HG03342 (cell line): ENCODE measurements around the gene PCBP2.
"Not testable (repeated sequence)": the region's sequence is repeated elsewhere in the genome, so short reads cannot be mapped to it uniquely, and the experiment has no call there.

Experiments
- ATAC-seq: cut with Tn5 transposase; IDR thresholded peaks from one replicate; pipeline ENCODE4 v1.9.1; 2021; ENCODE audit warnings: mild to moderate bottlenecking, moderate library complexity; ENCODE audit not compliant: unreplicated experiment

The PCBP2 gene

GRCh38 chr12:53468282-53468681 is 16.4 kb downstream of the PCBP2 start:
- no peak for ATAC-seq

GRCh38 chr12:53472056-53472582 is 20.2 kb downstream of the PCBP2 start:
- no peak for ATAC-seq

DNA sequence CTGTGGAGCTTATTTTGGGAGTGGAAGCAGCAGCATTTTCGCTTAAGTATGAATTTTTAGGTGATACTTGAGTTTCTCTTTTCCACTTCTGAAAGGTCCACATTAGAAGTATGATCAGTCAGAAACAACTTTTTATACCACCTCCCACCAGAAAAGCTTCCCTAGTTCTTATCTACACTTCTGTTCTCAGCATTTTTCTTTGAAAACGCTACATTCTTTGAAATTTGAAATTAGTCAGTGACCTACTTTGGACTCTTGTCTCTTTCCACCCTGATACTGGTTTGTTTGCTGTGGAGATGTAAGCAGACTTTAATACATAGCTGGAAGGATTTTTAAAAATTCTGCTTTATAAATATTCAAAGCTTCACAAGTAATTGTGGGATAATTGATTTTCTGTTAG is 22.2 kb downstream of the PCBP2 start:
- no peak for ATAC-seq

GRCh38 chr12:53474819-53475218 is 22.9 kb downstream of the PCBP2 start:
- ATAC-seq = no peak

GRCh38 chr12:53476769-53477209 is 24.9 kb downstream of the PCBP2 start:
- ATAC-seq = no peak

DNA sequence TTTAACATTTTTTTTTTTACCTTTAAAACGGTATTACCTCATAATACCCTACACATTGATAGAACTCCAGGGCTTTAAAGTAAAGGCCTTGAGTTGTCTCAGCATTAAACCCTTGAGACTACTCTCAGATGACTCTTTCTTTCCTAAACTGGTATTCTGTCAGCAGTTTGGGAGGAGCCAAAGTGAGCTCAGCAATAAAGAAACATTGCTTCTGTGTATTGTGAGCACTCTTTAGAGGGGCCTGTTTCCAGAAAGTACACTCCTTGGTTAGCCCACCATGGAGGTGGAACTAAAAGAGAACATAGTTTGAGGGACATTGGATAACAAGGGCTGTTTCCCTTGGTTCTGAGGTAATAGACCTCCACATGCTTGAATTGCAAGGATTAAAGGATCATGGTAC is 27.0 kb downstream of the PCBP2 start:
- ATAC-seq = no peak

GRCh38 chr12:53479331-53479730 is 27.4 kb downstream of the PCBP2 start:
- ATAC-seq = no peak

GRCh38 chr12:53480491-53481442 is 28.9 kb downstream of the PCBP2 start:
- ATAC-seq = no peak

- not testable (repeated sequence) for ATAC-seq
Measured at GRCh38 chr12:53481458-53481857, 29.6 kb downstream of the PCBP2 start.

DNA sequence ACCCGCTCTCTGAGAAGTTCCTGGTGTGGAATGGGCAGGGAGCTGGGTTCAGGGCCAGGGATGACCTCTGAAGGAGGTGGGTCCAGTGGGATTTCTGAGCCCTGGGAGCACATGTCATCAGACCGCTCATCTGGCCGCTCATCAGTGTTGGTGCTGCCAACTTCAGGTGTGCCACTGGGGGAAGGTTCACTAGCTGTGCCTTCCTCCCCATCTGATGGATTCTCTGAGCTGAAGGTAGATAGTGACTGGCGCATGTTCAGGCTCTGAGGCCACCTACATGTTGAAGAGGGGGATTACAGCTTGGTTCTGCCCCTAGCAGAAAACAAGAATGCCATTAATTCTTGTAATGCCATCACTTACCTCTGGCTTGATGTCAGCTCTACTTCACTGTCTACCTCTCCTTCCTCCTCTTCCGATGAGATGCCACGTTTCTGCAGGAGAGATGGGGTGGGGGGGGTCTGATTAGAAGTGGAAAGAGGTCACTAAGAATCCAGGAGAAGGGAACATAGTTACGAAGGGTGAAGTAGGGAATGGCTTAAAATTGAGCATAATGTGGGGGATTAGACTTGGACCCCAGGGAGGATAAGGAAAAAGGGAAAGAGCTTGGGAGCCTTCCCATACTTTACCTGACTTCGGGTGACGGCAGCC is 30.2 kb downstream of the PCBP2 start:
- no peak for ATAC-seq

- no peak for ATAC-seq
Measured at GRCh38 chr12:53482626-53483168, 30.8 kb downstream of the PCBP2 start.

GRCh38 chr12:53483225-53483978 is 31.5 kb downstream of the PCBP2 start:
- ATAC-seq = no peak

DNA sequence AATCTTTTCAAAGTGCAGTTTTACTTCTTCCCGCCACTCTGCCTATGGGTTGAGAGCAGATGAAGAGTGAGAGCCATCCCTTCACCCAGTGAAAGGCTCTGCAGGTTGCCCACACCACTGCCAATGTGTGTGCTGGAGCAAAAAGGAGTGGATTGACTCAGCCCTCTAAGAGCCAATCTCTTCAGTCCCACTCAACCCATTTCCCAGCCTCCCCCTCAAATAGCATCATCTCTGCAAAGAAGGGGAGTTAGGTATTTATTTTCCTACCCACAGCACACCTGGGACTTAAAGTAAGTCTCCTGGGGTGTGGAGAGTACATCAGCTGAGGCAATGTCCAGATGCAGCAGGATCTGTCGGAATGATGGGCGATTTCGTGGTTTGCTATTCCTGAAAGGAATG is 32.1 kb downstream of the PCBP2 start:
- no peak for ATAC-seq

GRCh38 chr12:53484686-53485575 is 33.0 kb downstream of the PCBP2 start:
- no peak for ATAC-seq

- ATAC-seq = no peak
Measured at GRCh38 chr12:53485955-53486735, 34.2 kb downstream of the PCBP2 start.

GRCh38 chr12:53486736-53487487 is 35.0 kb downstream of the PCBP2 start:
- ATAC-seq = no peak

GRCh38 chr12:53489242-53489864 is 37.5 kb downstream of the PCBP2 start:
- ATAC-seq = no peak

DNA sequence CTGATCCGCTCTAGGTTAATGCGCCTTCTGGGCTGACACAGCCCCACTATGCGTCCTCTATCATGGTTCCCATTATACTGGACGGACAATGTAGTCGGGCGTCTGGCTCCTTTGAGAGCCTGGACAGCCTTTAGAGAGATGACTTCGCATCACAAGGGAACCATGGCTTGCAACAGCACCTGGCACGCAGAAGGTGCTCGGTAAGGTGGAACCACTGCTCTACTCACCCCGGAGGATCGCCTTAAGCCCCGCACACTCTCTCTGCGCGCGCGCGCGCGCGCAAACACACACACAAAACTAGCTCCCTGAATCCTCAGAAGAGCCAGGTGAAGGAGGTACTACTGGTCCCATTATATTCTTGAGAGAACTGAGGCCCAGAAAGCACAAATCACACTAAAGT is 40.3 kb downstream of the PCBP2 start:
- no peak for ATAC-seq
